ENCODE results near the gene IGFLR1. TPM values are rescaled to one million over a fixed set of nuclear protein-coding genes. Genes with fewer than 3 reads are reported as not detected.

Gene IGFLR1
- total RNA-seq, 5 donors from 2014 or later (not counting 1 experiment from before 2014, with no cell fraction given) = 54.7 to 123 (median 98.1) TPM

DNA sequence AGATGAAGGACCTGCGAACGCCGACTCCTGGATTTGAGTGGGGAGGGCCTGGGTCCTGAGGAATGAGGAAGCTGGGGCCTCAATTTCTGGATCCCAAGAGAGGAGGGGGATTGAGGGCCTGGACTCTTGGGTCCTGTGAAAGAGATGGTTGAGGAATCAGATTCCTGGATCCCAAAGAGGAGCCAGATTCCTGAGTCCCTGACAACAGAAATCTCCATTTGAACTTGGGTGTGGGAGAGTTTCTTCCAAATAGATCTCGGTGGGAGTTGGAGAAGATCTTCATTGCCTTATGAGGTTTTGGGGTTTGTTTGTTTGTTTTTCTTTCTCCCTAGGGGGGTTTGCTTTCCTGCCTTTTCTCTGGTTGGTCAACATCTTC lies 3.8 kb upstream of the IGFLR1 start:
- POLR2A ChIA-PET = no interaction called here
- CTCF ChIA-PET = interaction anchor here in 1 of 2 donors (0.6 to 1.5 kb wide), 3 partner anchors 8 to 231 kb away, joined by 3 to 18 read pairs (median 3); no protein-coding TSS in a partner anchor
- H3K4me1 ChIP-seq (ENCODE audit: control insufficient read depth in 1 of 2, extremely low read depth in 1 of 2, insufficient read depth in 2 of 2, low read length in 2 of 2) = peaks cover 25 to 75% of the 10 kb centered on the region in 2 experiments

GRCh38 chr19:35745328-35746086 lies 3.3 kb upstream of the IGFLR1 start, which contains the start of the genes PSENEN and U2AF1L4:
Gene PSENEN, plus strand, starts transcription at chr19:35745651. Its CDS starts 280 bp downstream, at chr19:35745931.
Gene U2AF1L4, minus strand, starts transcription at chr19:35745418. Its CDS starts 27 bp downstream, at chr19:35745391.
- Histone ChIP-seq H3K9me3 (no peaks in the 10 kb centered on the region), H3K4me3 (ENCODE audit: control insufficient read depth in 1 of 2, extremely low read depth in 1 of 2, low read length in 1 of 2) (peak within 1 kb of the TSS; percentile 79 to 86), H3K36me3 (ENCODE audit: control insufficient read depth in 2 of 2, extremely low read depth in 1 of 2, insufficient read depth in 1 of 2, low read length in 1 of 2) (no peaks in the 10 kb centered on the region), H3K4me1 (ENCODE audit: control insufficient read depth in 1 of 2, extremely low read depth in 1 of 2, insufficient read depth in 2 of 2, low read length in 2 of 2) (peaks cover 25 to 80% of the 10 kb centered on the region in 2 experiments), H3K27ac (ENCODE audit: low read length) (peak within 1 kb of the TSS; percentile 98), H3K27me3 (replicated peaks in 1 of 2; ENCODE audit: control insufficient read depth in 2 of 2, extremely low read depth in 1 of 2, insufficient read depth in 2 of 2, low read length in 1 of 2) (no peaks in the 10 kb centered on the region)
- WGBS (ENCODE audit: insufficient coverage) = under 1% methylated on average over 28 of the region's 40 CpGs
- CTCF ChIA-PET = interaction anchor here in 1 of 2 donors (0.5 to 1.5 kb wide), 4 partner anchors 9 to 231 kb away, joined by 3 to 18 read pairs (median 4); no protein-coding TSS in a partner anchor
- Mint-ChIP-seq H3K4me3 (peak within 1 kb of the TSS; percentile 87 to 99 (median 97)), H3K9me3 (no peaks in the 10 kb centered on the region), H3K36me3 (peaks cover 13% of the 10 kb centered on the region), H3K4me1 (peaks cover 54 to 72% (median 62%) of the 10 kb centered on the region in 3 donors), H3K27me3 (no peaks in the 10 kb centered on the region), H3K27ac (peak within 1 kb of the TSS; percentile 99 to 100)
- ATAC-seq (replicated peaks in 1 of 4) = peak; percentile 59 to 66 (median 62)
- POLR2A ChIA-PET = no interaction called here
- DNase-seq = peak; percentile 85 to 99 (median 97)

More for the DNA sequence above, 3.8 kb upstream of the IGFLR1 start:
- Mint-ChIP-seq H3K4me1 (peaks cover 54 to 66% (median 57%) of the 10 kb centered on the region in 3 donors), H3K27me3 (no peaks in the 10 kb centered on the region), H3K9me3 (no peaks in the 10 kb centered on the region), H3K4me3 (peak overlapping the region; percentile 87 to 99 (median 97)), H3K36me3 (peaks cover 13% of the 10 kb centered on the region), H3K27ac (peak overlapping the region; percentile 99 to 100)
- Histone ChIP-seq H3K27ac (ENCODE audit: low read length) (peak overlapping the region; percentile 59), H3K36me3 (ENCODE audit: control insufficient read depth in 2 of 2, extremely low read depth in 1 of 2, insufficient read depth in 1 of 2, low read length in 1 of 2) (no peaks in the 10 kb centered on the region), H3K4me3 (ENCODE audit: control insufficient read depth in 1 of 2, extremely low read depth in 1 of 2, low read length in 1 of 2) (peak overlapping the region; percentile 79 to 86), H3K9me3 (no peaks in the 10 kb centered on the region), H3K27me3 (replicated peaks in 1 of 2; ENCODE audit: control insufficient read depth in 2 of 2, extremely low read depth in 1 of 2, insufficient read depth in 2 of 2, low read length in 1 of 2) (no peaks in the 10 kb centered on the region)
- 3% methylated on average over 3 of the region's 4 CpGs for WGBS (ENCODE audit: insufficient coverage)
- no peak for DNase-seq
- ATAC-seq (replicated peaks in 1 of 4) = no peak

- H3K4me1 ChIP-seq (ENCODE audit: control insufficient read depth in 1 of 2, extremely low read depth in 1 of 2, insufficient read depth in 2 of 2, low read length in 2 of 2) = peaks cover 25 to 80% of the 10 kb centered on the region in 2 experiments
- H3K4me3 Mint-ChIP-seq = peak overlapping the region; percentile 87 to 99 (median 97)
- H3K4me3 ChIP-seq (ENCODE audit: control insufficient read depth in 1 of 2, extremely low read depth in 1 of 2, low read length in 1 of 2) = peak overlapping the region; percentile 79 to 86
- no peaks in the 10 kb centered on the region for H3K9me3 ChIP-seq
- peak overlapping the region; percentile 99 to 100 for H3K27ac Mint-ChIP-seq
- peaks cover 55 to 68% (median 60%) of the 10 kb centered on the region in 3 donors for H3K4me1 Mint-ChIP-seq
- H3K36me3 ChIP-seq (ENCODE audit: control insufficient read depth in 2 of 2, extremely low read depth in 1 of 2, insufficient read depth in 1 of 2, low read length in 1 of 2) = peaks cover 0 to 1% of the 10 kb centered on the region in 2 donors
- H3K27me3 Mint-ChIP-seq = no peaks in the 10 kb centered on the region
- WGBS (ENCODE audit: insufficient coverage) = under 1% methylated on average over 35 of the region's 41 CpGs
- H3K27me3 ChIP-seq (replicated peaks in 1 of 2; ENCODE audit: control insufficient read depth in 2 of 2, extremely low read depth in 1 of 2, insufficient read depth in 2 of 2, low read length in 1 of 2) = no peaks in the 10 kb centered on the region
- H3K36me3 Mint-ChIP-seq = peaks cover 13% of the 10 kb centered on the region
- H3K27ac ChIP-seq (ENCODE audit: low read length) = peak overlapping the region; percentile 98
- no peaks in the 10 kb centered on the region for H3K9me3 Mint-ChIP-seq
- ATAC-seq (replicated peaks in 1 of 4) (peak; percentile 61 to 66 (median 64)), DNase-seq (peak; percentile 86 to 95 (median 92))
- CTCF ChIA-PET = interaction anchor here in 1 of 2 donors (0.6 to 1.5 kb wide), 6 partner anchors 42 to 309 kb away, joined by 3 to 18 read pairs (median 4); partner anchors contain the start of gene THAP8
- POLR2A ChIA-PET = interaction anchor here in 1 of 2 donors (0.5 to 0.7 kb wide), 4 partner anchors 18 to 1478 kb away, joined by 3 to 4 read pairs (median 4); no protein-coding TSS in a partner anchor
These were observed 2.4 kb upstream of the IGFLR1 start for GRCh38 chr19:35744430-35745327.

DNA sequence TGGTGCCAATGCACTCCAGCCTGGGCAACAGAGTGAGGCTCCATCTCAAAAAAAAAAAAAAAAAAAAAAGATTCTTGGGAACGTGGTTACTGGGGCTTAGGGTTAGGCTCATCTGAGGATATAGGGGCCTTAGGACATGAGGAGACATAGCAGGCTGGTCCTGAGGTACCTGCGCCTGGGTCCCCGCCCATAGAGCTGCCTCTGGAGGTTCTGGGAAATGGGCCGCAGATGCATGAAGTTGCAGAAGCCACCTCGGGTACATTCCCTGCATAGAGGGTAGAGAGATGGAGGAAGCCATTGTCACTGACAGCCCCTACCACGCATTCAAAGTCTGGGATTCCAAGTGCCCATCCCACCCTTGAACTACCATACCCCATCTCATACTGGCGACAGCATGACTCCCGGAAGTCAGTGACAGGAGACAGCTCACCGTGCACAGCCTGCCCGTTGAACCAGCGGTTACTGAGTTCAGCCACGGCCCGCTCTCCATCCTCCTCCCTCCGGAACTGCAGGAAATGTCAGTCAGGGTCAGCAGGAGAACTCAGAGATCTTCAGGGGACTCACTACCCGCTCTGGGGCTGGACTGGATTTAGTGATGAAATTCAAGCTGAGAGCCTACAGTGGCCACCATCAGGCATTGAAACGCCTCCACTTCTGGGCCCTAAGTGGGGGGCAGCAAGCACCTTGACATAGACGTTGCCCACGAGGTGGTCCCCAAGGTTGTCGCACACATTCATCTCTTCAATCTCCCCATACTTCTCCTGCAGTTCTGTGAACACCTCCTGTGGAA lies 1.6 kb upstream of the IGFLR1 start:
- no peaks in the 10 kb centered on the region for H3K9me3 Mint-ChIP-seq
- POLR2A ChIA-PET = interaction anchor here (0.6 to 0.7 kb wide), 4 partner anchors 96 to 1479 kb away, joined by 3 to 4 read pairs (median 4); no protein-coding TSS in a partner anchor
- no peaks in the 10 kb centered on the region for H3K9me3 ChIP-seq
- H3K27ac Mint-ChIP-seq = peak overlapping the region; percentile 99 to 100
- peaks cover 0 to 10% of the 10 kb centered on the region in 2 donors for H3K36me3 ChIP-seq (ENCODE audit: control insufficient read depth in 2 of 2, extremely low read depth in 1 of 2, insufficient read depth in 1 of 2, low read length in 1 of 2)
- CTCF ChIA-PET = interaction anchor here in 1 of 2 donors (0.6 to 0.7 kb wide), 6 partner anchors 42 to 310 kb away, joined by 3 to 8 read pairs (median 4); partner anchors contain the start of gene THAP8
- H3K4me3 ChIP-seq (ENCODE audit: control insufficient read depth in 1 of 2, extremely low read depth in 1 of 2, low read length in 1 of 2) = peak overlapping the region; percentile 79 to 86
- peak overlapping the region; percentile 98 for H3K27ac ChIP-seq (ENCODE audit: low read length)
- no peak for DNase-seq
- H3K4me1 Mint-ChIP-seq = peaks cover 60 to 70% (median 61%) of the 10 kb centered on the region in 3 donors
- WGBS (ENCODE audit: insufficient coverage) = 92% methylated on average over 14 of the region's 19 CpGs
- H3K36me3 Mint-ChIP-seq = peaks cover 13% of the 10 kb centered on the region
- ATAC-seq (replicated peaks in 1 of 4) = no peak
- H3K27me3 ChIP-seq (replicated peaks in 1 of 2; ENCODE audit: control insufficient read depth in 2 of 2, extremely low read depth in 1 of 2, insufficient read depth in 2 of 2, low read length in 1 of 2) = no peaks in the 10 kb centered on the region
- peaks cover 21 to 79% of the 10 kb centered on the region in 2 experiments for H3K4me1 ChIP-seq (ENCODE audit: control insufficient read depth in 1 of 2, extremely low read depth in 1 of 2, insufficient read depth in 2 of 2, low read length in 2 of 2)
- H3K27me3 Mint-ChIP-seq = no peaks in the 10 kb centered on the region
- peak overlapping the region; percentile 87 to 99 (median 97) for H3K4me3 Mint-ChIP-seq

- ChIA-PET CTCF (interaction anchor here in 1 of 2 donors (0.6 to 1.0 kb wide), 2 partner anchors 8 to 236 kb away, joined by 3 to 4 read pairs; no protein-coding TSS in a partner anchor), POLR2A (interaction anchor here in 1 of 2 donors (0.8 kb wide), 1 partner anchor 10 kb away, joined by 3 read pairs; no protein-coding TSS in a partner anchor)
- no peak for ATAC-seq (replicated peaks in 1 of 4)
These were observed 1.1 kb downstream of the IGFLR1 start for GRCh38 chr19:35741203-35741515.

More at GRCh38 chr19:35741203-35741515, 1.1 kb downstream of the IGFLR1 start:
- H3K27me3 Mint-ChIP-seq = no peaks in the 10 kb centered on the region
- no peak for DNase-seq
- H3K4me3 Mint-ChIP-seq = peak overlapping the region; percentile 87 to 97 (median 92)
- H3K27me3 ChIP-seq (replicated peaks in 1 of 2; ENCODE audit: control insufficient read depth in 2 of 2, extremely low read depth in 1 of 2, insufficient read depth in 2 of 2, low read length in 1 of 2) = no peaks in the 10 kb centered on the region
- peaks cover 6 to 30% of the 10 kb centered on the region in 2 donors for H3K36me3 ChIP-seq (ENCODE audit: control insufficient read depth in 2 of 2, extremely low read depth in 1 of 2, insufficient read depth in 1 of 2, low read length in 1 of 2)
- H3K9me3 Mint-ChIP-seq = no peaks in the 10 kb centered on the region
- peaks cover 17 to 78% of the 10 kb centered on the region in 2 experiments for H3K4me1 ChIP-seq (ENCODE audit: control insufficient read depth in 1 of 2, extremely low read depth in 1 of 2, insufficient read depth in 2 of 2, low read length in 2 of 2)
- peak overlapping the region; percentile 87 for H3K27ac ChIP-seq (ENCODE audit: low read length)
- no peaks in the 10 kb centered on the region for H3K9me3 ChIP-seq
- peaks cover 57 to 71% (median 70%) of the 10 kb centered on the region in 3 donors for H3K4me1 Mint-ChIP-seq
- H3K36me3 Mint-ChIP-seq = peaks cover 14% of the 10 kb centered on the region
- WGBS (ENCODE audit: insufficient coverage) = 0% methylated on average over 2 of the region's 12 CpGs
- peak overlapping the region; percentile 68 to 82 for H3K4me3 ChIP-seq (ENCODE audit: control insufficient read depth in 1 of 2, extremely low read depth in 1 of 2, low read length in 1 of 2)
- H3K27ac Mint-ChIP-seq = peak overlapping the region; percentile 93 to 94

Measured in T-cell (primary cell).